Stimulated activated naive CD8-positive, alpha-beta T cell treated with anti-CD3 and anti-CD28 coated beads, Interleukin-15, amount 100 ng/mL, for 72 hours (primary cell): ENCODE results near the gene PTGES3L.
"Not testable (repeated sequence)": the region's sequence is repeated elsewhere in the genome, so short reads cannot be mapped to it uniquely, and the experiment has no call there.

Source experiments
- ATAC-seq: fragments of 150-1000 bp; cut with Tn5 transposase; 2 replicates; pipeline ENCODE4 v1.10.0; 2021; ENCODE audit warnings: mild to moderate bottlenecking, moderate library complexity
- DNase-seq, 2 donors: peaks; one replicate each; pipeline ENCODE4 v3.0.0; 2021 to 2022
- H3K27ac Mint-ChIP-seq, 2 donors: one replicate each; pipeline ENCODE4 v1.8.0; 2022; ENCODE audit warnings: mild to moderate bottlenecking in 2 of 2, mixed read lengths in 2 of 2, moderate library complexity in 2 of 2
- H3K27me3 Mint-ChIP-seq: one replicate; pipeline ENCODE4 v1.8.0; 2022; ENCODE audit warnings: mixed read lengths
- H3K4me1 Mint-ChIP-seq: one replicate; pipeline ENCODE4 v1.8.0; 2022; ENCODE audit warnings: mild to moderate bottlenecking, mixed read lengths
- H3K4me3 Mint-ChIP-seq, 2 donors: one replicate each; pipeline ENCODE4 v1.8.0; 2022; ENCODE audit warnings: mild to moderate bottlenecking in 2 of 2, mixed read lengths in 2 of 2, moderate library complexity in 1 of 2
- H3K9me3 Mint-ChIP-seq, 2 donors: one replicate each; pipeline ENCODE4 v1.8.0; 2022; ENCODE audit warnings: mixed read lengths in 2 of 2

The PTGES3L gene

GRCh38 chr17:42920106-42920900 is 59.6 kb downstream of the PTGES3L start:
- H3K27me3 Mint-ChIP-seq = no peaks in the 10 kb centered on the region
- no peak for DNase-seq
- H3K27ac Mint-ChIP-seq = no peak overlapping the region
- peaks cover 5% of the 10 kb centered on the region for H3K4me1 Mint-ChIP-seq
- ATAC-seq = no peak
- H3K4me3 Mint-ChIP-seq = no peak overlapping the region
- no peaks in the 10 kb centered on the region for H3K9me3 Mint-ChIP-seq

GRCh38 chr17:42919522-42920077 is 60.3 kb downstream of the PTGES3L start:
- not testable (repeated sequence) for H3K4me1 Mint-ChIP-seq, H3K27ac Mint-ChIP-seq

GRCh38 chr17:42918902-42919521 is 60.9 kb downstream of the PTGES3L start:
- Mint-ChIP-seq H3K27ac (no peak overlapping the region), H3K9me3 (no peaks in the 10 kb centered on the region), H3K4me1 (no peaks in the 10 kb centered on the region), H3K27me3 (no peaks in the 10 kb centered on the region), H3K4me3 (no peak overlapping the region)
- DNase-seq = no peak
- no peak for ATAC-seq

More at GRCh38 chr17:42919522-42920077, 60.3 kb downstream of the PTGES3L start:
- H3K4me3 Mint-ChIP-seq, DNase-seq, H3K27me3 Mint-ChIP-seq, H3K9me3 Mint-ChIP-seq, ATAC-seq: not testable (repeated sequence)
